Superior temporal gyrus (tissue), 1 donor: ENCODE measurements around the gene MFGE8.

Experiments
- DNase-seq: peaks from one replicate; pipeline ENCODE4 v3.0.0-alpha.2; 2016; ENCODE audit errors: extremely low spot score

MFGE8 gene

DNA sequence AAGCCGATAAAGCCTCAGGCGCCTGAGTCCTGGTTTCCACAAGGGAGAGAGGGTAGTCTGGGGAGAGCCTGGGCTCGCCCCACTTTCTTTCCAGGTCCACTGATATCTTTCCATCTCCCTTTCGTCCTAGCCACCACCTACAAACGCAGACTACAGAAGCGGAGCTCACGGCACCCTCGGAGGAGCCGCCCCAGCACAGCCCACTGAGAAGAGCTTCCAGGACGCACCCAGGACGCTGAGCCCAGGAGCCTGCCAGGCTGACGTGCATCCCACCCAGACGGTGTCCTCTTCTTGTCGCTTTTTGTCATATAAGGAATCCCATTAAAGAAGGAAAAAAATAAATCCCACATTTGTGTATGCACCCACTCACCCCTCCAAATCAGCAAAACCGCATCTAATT lies 38.9 kb downstream of the MFGE8 start:
- DNase-seq: no peak

DNA sequence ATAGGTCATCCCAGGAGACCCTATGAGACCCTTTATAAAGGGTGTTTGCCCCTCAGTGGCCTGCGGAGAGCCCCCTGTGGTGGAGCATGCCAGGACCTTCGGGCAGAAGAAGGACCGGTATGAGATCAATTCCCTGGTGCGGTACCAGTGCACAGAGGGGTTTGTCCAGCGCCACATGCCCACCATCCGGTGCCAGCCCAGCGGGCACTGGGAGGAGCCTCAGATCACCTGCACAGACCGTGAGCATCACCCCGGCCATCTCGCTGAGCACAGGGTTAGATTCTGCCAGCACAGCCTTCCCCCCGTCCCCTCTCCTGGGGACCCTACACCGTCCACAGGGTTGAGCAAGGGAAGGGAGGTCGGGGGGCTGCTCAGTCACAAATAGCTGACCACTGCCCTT lies 39.4 kb downstream of the MFGE8 start:
- DNase-seq: no peak

DNA sequence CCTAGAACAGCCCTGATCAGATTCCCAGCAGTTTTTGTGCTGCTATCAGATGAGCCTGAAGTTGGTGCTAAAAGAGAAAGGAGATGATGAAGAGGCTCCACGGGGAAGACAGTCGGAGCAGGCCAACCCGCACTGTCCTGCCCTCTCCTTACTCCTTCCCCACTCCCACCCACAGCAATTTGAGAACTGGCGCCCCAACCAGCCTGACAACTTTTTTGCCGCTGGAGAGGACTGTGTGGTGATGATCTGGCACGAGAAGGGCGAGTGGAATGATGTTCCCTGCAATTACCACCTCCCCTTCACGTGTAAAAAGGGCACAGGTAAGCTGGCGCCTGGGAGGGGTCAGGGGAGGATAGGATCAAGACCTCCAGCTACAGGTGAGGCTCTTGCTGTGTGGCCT lies 40.5 kb downstream of the MFGE8 start:
- DNase-seq: no peak

DNA sequence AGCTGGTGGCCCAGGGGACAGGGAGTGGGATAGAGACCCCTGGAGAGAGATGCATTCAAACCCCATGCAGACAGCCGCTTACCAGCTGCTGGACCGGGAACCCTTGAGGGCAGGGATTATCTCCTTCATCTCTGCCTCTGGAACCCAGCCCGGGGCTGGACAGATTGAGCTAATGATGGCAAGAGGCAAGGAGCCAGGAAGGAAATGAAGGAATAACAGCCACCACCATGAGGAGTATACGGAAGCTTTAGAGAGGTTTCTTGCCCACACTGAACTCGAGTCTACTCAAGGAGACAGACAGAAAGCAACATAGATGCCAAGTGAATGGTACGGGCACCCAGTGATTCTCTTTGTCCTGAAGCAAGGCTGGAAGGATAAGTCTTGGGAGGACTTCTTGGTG lies 41.1 kb downstream of the MFGE8 start:
- DNase-seq: no peak

DNA sequence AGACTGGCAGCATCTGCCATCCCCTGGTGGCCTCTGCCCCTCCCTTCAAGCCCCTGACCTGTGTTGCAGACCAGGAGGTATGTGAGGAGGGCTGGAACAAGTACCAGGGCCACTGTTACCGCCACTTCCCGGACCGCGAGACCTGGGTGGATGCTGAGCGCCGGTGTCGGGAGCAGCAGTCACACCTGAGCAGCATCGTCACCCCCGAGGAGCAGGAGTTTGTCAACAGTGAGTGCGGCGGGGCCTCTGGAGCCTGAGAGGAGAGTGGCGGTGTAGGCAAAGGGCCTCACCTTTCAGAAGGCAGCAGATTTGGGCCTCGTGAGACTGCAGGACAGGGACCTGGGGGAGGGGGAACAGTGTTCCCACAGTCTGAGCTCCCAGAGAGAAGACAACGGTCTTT lies 41.9 kb downstream of the MFGE8 start:
- DNase-seq: no peak

DNA sequence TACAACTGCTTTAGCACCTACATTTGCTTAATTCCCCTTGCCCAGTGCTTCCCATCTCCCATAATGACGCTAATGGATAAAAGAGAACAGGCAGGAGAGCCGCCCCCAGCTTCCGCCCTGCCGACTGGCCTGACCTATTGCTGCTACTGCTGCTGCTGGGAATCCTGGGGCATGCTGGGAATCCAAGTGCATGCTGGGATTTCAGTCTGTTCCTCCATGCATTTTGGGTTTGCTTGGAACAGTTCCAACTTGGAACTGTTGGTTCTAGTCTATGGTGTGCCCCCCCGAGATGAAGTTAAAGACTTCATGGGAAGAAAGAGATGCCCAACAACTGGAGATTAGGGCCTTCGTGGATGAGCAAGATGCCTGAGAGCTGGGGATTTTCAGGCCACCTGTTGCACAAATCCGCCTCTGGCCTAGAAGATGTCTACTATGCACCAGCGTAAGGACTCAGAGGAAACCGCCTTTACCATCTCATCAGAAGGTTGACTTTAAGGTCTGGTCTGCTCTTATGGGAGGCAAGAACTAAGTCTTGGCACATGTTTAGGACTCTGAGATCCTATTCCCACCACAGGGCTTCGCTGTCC lies 46.8 kb downstream of the MFGE8 start:
- DNase-seq: no peak

DNA sequence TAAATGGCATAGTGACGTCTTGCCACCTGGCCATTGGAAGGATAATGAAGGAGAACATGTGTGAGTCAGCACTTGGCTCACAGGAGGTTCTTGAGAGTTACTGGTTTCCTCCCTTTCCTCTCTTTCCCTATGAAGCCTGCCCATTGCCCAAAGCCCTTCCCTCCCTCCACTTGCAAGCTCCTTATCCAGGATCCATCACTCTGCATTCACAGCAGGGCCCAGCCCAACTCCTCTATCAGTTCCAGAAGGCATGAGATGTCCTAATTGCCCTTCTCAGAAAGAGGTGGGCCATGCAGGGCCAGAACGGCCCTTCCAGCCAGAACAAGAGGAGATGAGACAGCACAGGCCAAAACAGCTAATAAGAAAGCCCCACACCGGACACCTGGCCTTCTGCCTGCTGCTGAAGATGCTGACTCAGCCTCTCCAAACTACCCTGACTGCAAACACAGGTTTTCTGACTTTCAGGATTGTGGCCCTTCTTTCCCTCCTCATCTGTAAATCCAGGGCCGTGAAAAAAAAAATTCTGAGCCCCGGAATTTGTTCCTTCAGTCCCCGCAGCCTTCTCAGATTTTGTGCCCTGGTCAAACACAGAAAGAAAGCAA lies 47.6 kb downstream of the MFGE8 start:
- no peak for DNase-seq

DNA sequence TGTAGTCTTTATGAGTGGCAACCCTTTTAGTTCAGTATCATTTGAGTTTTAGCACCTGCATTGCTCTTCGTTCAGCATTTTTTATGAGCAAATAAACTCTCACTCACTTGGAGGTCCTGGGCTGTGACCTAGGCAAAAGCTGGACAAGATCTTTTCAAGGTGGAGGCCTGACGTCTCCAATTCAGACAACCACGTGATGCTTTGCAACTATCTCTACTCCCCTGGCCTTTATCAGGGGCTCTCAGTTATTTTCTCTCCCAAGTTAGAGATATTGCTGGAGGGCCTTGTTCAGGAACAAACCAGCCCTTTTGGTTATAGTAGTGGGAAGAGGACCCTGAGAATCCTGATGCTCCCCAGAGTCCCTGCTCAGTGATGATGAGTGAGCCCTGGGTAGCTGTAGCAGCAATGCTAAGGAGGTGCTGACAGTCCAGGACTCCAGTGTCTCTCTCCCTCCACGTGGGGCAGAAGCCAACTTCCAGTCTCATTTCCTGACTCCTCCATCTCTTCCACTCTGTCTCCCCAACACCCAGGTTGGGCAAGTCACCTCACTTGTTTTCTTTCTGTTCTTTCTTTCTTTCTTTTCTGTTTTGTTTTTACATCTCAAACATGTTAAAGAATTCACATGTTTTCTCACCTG lies 48.2 kb downstream of the MFGE8 start:
- no peak for DNase-seq

DNA sequence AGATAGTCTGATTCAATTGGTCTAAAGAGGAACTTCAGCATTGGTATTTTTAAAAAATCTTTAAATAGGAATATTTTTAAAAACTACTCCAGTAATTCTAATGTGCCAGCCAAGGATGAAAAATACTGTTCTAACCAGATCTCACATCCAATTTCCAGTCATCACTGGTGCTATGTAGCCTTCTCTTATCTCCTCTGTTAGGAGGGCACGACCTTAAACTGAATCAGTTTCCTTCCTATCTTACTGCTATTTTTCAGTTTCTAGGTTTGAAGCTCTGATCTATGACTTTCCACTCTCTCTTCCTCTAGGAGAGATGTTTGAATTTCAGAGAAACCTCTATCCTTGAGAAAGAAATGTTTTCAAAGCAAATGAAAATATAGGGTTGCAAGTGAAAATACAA lies 49.8 kb downstream of the MFGE8 start:
- no peak for DNase-seq

DNA sequence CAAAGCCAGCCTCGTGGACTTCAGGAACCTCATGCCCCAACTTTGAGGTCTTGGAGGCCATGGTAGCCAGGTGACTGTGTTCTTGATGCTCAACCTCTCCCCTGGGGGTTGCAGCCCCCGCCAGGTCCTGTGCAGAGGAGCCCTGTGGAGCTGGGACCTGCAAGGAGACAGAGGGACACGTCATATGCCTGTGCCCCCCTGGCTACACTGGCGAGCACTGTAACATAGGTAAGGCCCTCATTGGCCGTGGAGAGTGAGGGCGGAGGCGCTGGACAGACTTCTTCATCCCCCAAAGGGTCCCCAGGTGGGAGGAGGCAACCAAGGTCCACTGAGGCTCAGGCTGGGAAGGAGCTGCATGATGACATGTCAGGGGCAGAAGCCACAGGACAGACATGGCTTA lies 53.0 kb downstream of the MFGE8 start:
- DNase-seq: no peak

DNA sequence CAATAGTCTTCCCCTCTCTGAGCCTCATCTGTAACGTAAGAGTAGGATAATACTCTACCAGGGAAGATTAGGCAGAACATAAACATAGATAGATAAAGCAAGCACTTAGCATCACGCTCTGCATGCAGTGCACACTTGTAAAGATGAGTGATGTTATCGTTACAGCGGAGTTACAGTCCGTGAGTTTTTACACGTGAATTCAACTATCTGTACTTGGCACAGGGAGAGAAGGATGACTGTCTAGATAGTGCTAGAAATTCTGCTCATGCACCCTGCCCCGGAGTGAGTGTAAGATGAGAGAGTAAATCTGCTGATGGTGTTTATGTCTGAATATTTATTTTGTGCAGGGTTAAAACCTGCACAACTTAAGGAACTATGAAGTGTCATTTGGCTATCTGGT lies 53.6 kb downstream of the MFGE8 start:
- no peak for DNase-seq

DNA sequence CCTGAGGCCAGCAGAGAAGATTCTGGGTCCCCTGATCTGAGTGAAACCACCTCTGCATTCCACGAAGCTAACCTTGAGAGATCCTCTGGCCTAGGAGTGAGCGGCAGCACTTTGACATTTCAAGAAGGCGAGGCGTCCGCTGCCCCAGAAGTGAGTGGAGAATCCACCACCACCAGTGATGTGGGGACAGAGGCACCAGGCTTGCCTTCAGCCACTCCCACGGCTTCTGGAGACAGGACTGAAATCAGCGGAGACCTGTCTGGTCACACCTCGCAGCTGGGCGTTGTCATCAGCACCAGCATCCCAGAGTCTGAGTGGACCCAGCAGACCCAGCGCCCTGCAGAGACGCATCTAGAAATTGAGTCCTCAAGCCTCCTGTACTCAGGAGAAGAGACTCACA lies 54.2 kb downstream of the MFGE8 start:
- no peak for DNase-seq

DNA sequence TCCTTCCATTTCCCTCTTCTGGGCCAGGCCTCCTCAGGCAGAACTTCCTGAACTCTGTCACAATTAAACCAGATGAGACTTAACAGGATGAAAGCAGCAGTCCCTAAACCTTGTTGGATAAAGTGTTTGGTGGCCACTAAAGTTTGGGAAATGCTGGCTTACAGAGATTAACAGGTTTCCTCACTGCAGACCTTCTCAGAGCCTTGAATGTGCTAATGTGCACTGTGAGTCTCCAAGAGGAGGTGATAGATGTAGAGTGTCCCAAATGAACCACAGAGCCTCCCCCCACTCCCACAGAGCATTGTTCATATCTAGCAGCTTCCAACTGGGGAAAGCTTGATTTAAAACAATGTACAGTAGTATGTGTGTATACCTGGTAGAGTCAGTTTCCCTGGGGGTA lies 60.7 kb downstream of the MFGE8 start:
- DNase-seq: no peak

DNA sequence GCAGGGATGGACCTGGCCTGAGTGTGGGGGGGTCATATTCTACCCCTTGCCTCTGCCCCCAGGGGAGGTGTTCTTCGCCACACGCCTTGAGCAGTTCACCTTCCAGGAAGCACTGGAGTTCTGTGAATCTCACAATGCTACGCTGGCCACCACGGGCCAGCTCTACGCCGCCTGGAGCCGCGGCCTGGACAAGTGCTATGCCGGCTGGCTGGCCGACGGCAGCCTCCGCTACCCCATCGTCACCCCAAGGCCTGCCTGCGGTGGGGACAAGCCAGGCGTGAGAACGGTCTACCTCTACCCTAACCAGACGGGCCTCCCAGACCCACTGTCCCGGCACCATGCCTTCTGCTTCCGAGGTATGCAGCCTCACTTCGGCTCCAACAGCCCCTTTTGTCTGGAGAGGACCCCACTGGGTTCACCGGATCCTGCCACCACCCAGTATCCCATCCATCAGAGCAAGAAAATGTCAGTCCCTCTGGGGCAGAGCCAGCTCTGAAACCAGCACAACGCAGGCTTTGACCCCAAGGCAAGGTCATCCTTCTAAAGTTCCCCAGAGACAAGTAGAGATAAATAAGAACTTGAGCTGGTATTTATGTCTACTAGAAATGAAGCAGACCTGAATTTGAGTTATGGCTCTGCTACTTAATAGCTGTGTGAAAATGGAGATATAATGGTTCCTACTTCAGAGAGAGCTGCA lies 63.7 kb downstream of the MFGE8 start:
- DNase-seq: no peak
